GM19025 (cell line): Measurements from ENCODE around the gene TMEM123.

Experiments
- ATAC-seq: cut with Tn5 transposase; IDR thresholded peaks from one replicate; pipeline ENCODE4 v1.9.1; 2021; ENCODE audit warnings: mild to moderate bottlenecking, low read depth, moderate library complexity; ENCODE audit not compliant: unreplicated experiment

TMEM123 gene, protein sequence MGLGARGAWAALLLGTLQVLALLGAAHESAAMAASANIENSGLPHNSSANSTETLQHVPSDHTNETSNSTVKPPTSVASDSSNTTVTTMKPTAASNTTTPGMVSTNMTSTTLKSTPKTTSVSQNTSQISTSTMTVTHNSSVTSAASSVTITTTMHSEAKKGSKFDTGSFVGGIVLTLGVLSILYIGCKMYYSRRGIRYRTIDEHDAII

DNA sequence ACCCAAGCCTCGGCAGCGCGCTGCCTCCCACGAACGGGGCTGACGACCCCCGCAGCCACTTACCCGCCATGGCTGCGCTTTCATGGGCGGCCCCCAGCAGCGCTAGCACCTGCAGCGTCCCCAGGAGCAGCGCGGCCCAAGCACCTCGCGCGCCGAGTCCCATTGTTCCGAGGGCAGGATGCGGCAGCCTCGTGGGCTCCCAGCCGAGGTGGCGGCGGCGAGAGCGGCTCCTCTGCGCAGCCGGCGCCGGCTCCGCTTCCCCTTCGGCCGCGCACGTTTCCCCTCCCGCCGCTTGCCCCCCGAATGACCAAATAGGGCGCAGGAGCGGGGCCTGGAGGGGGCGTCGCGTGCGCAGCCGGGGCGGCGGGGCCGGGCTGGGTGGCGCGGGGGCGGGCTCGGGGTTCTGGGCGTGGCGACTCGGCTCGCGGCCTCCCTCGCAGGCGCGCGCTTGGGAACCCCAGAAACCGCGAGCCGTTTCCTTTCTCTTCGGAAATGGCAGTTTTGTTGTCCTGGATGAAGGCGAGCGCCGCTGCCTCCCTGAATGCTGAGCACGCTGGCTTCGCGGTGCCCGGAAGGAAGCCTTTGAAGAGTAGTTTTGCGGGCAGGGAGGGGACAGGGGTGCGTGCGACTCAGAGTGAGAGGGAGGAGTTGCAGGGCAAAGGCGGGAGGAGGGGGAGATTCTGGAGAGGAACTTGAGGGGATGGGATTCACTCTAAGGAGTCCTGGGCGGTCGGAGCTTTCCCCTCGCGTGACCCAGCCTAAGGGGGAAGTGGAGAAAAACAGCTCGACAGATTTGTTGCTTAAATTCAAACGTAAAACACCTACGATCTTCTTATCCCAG is at the start of gene TMEM123:
Gene TMEM123, minus strand, starts transcription at position 305 of the 841 bp plus-strand sequence. Its CDS starts 142 bp downstream, at position 163.
- ATAC-seq = peak; percentile 61

DNA sequence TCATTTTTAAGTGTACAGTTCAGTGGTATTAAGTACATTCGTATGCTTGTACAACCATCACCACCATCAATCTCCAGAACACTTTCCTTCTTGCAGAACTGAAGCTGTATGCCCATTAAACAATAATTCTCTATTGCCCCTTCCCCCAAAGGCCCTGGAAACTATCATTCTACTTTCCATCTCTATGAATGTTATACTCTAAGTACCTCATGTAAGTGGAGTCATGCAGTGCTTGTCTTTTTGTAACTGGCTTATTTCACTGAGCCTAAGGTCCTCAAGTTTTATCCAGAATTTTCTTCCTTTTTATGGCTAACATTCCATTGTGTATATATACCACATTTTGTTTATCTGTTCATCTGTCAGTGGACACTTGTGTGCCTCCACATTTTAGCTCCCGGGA is 48.3 kb upstream of the TMEM123 start:
- no peak for ATAC-seq

DNA sequence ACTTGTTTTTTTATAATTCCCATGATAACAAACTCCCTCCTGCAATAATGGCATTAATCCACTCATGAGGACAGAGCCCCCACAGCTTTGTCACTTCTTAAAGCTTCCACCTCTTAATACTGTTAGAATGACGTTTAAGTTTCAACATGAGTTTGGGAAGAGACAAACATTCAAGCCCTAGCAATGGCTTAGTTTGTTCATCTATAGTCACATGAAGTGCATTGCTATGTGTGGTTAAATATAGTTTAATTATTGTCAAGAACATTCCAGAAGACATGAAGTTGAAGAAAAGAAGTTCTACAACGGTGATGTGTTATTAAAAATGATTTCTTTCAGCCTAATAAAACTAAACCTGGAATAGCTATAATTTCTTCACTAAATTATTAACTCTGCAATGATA is 47.4 kb upstream of the TMEM123 start:
- no peak for ATAC-seq

DNA sequence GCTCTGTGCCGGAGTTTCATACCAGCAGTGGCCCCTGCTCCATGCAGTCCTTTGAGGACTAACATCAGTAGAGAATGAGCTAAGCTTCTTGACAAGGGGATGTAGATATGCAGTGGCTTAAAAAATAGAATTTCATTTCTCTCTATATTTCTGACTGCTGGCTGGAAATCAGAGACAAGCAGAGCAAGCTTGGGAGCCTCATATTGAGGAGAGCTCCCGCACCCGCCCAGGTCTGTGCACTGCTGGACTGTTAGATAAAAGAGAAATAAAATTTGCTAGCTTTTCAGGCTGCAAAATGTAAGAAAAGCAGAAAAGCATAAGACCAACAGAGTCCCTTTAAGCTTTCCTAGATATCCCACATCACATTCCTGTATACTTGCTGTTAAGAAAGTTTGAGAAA is 46.6 kb upstream of the TMEM123 start:
- no peak for ATAC-seq

- no peak for ATAC-seq
Observed at GRCh38 chr11:102497061-102497460, 44.5 kb upstream of the TMEM123 start.

DNA sequence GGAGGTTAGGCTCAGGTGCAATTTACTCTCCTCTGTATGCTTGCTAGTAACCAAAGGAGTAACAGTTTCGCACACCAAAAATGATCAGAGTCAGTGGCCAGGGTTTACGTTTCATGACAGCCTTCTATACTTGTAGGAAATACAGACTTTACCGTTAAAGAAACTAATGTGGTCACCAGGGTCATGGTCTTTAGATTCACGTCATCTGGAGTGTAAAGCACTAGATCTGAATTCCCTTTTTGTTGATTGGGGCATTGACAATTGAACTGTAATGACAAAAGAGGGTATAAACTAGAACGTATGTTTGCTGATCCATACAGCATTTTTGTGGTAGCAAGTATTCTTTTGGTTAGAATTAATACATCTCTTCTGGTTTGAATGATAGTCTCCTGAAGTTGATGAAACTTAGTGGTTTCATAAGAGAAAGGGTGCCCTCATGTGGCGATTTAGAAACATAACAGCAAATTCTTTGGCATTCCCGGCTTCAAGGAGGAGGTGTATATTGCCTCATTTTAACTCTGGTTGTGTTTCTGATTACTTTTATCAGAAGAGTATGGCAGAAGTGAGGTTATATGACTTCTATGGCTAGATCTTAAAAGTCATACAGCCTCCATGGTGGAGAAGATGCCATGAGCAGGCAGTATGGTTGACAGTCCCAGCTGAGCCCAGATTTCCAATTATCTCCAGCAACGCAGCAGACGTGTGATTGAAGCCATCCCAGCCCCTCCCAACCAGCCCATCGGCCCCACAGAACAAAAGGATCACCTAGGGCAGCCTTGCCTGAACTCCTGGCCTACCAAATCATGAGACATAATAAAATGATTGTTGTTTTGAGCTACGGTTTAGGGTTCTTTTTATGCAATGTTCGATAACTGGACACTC is 42.8 kb upstream of the TMEM123 start:
- ATAC-seq = peak; percentile 63

- no peak for ATAC-seq
Observed at GRCh38 chr11:102494216-102494615, 41.7 kb upstream of the TMEM123 start.

- no peak for ATAC-seq
Observed at GRCh38 chr11:102493524-102493923, 41.0 kb upstream of the TMEM123 start.

GRCh38 chr11:102491969-102492368 is 39.4 kb upstream of the TMEM123 start:
- ATAC-seq = no peak

GRCh38 chr11:102489186-102490145 is 36.9 kb upstream of the TMEM123 start:
- no peak for ATAC-seq

DNA sequence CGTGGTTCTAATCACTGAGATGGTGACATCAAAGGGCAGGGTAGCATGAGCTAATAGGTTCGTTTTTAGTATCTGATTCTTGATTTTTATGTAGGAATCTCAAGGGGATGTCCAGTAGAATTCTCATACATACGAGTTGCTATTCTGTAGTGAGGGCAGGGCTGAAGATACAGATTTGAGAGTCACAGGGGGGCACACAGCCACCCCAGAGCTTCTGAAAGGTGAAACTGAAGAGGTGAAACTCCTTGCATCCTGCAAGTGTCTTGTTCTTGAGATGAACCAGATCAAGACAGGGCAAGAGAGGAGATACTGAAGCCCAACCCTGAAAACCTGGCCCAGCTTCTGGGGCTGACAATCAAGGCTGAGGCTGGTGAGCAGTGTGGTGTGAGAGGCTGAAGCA is 35.6 kb upstream of the TMEM123 start:
- peak; percentile 79 for ATAC-seq

DNA sequence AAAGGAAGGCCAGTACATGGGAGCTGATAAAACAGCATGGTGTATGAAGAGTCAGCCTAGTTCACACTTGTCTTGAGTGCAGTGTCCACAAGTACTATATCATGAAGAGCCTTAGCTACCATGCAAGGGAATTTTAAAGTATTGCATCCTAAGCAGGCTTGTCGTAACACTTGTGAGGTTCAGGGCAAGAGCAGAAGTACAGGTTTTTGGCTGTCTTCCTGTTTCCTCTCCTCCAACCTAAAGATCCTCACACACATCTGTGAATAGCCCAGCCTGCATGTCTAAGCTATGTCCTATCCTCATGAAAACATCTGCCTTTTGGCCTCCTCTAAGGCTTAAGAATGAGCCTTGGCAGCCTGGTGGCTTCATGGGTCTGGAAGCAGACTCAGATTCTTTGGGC is 34.6 kb upstream of the TMEM123 start:
- no peak for ATAC-seq

DNA sequence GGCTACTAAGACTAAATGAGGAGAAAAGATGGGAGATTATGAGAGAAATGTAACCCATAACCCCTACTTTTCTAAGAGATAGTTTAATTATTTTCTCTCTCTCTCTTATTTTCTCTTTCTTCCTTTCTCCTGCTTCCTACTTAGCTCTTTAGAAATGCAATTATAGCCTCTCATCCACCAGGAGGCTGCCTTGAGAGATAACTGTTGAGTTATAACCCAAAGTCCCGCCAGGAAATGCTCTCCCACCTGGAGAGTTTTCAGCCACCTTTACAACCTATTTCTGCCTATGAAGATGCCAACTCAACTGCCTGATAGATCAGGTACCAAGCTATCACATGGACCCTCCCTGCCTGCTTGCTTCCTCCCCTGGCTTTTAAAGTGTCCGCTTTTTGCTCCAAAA is 34.0 kb upstream of the TMEM123 start:
- no peak for ATAC-seq

DNA sequence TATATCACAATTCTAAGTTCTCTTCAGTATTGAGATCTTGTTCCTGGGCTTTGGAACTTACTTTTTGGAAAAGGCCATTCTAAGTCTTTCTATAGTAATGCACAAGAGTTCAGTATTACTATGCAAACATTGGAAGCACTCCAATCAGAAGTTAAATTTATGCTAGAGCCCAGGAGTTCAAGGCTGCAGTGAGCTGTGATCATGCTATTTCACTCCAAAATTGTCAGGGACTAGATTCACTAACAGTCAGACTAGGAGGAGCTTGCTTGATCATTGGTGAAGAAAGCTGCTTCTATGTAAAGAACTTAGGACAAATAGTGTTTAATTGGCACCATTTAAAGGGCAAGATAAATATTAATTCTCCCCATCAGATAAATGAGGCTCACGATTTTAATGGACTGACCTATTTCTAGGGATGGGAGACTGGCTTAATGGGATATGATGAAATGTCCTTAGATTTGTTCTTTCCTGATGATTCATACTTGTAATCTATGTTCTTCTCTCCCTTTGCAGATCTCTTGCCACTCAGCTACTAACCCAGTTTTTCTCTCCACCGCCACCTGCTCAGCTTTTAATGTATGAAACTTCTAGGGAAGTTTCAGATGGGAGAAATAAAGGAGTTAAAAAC is 32.6 kb upstream of the TMEM123 start:
- no peak for ATAC-seq

DNA sequence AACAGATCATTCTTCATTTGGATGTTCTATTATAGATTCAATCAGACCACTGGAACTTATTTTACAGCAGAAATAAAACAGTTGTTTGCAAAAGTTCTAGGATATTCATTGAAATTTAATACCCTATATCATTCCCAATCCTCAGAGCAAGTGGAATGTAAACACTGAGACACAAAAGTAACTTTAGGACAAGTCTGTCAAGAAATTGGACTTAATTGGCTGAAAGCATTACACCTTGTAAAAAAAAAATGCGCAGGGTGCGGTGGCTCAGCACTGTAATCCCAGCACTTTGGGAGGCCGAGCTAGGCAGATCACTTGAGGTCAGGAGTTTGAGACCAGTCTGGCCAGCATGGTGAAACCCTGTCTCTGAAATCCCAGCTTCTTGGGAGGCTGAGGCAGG is 29.9 kb upstream of the TMEM123 start:
- no peak for ATAC-seq

- ATAC-seq = no peak
Observed at GRCh38 chr11:102479733-102480132, 27.2 kb upstream of the TMEM123 start.

DNA sequence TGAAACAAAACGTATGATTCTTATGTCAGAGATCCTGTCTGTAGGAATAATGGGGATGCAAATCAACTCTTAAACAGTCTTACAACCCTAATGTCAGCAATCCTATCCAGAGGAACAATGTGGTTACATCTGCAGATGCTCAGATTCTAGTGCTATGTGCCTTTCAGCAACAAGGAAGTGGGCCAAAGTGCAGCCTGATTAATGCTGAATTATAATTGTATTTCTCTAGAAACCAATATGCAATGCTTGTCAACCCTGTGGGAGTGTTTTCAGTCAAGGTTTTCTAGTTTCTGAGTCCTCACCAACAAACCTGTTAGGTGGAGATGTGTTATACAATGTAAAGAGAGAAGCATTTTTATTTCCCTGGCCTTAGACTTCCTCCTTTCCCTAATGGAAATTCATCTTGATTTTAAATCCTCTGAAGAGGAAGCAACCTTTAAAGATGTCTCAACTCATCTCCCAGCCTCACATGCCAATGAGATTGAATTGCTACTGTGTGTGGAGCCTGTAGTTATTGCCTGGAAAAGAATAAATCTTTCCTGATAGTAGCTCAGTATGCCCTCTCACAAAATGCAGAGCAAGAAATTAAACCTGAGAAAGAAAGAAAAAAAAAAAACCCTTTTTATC is 26.2 kb upstream of the TMEM123 start:
- ATAC-seq = no peak

DNA sequence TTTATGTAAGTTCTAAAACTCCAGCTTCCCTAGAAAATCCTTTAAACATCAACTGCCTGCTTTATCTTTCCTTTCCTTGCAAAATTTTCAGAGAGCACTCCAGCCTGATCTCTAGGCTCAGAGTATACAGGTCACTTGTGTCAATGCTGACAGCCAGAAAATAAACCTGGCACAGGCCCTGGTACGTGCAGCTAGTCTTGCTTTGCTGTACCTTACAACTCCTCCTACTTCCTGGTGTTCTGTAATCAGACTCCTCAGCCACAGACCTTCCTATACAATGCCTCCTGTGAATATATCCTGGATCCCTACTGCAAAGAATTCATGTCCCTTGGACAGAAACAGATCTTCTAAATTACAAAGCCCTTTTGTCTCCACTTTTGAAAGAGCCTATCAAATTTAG is 24.2 kb upstream of the TMEM123 start:
- ATAC-seq = no peak

DNA sequence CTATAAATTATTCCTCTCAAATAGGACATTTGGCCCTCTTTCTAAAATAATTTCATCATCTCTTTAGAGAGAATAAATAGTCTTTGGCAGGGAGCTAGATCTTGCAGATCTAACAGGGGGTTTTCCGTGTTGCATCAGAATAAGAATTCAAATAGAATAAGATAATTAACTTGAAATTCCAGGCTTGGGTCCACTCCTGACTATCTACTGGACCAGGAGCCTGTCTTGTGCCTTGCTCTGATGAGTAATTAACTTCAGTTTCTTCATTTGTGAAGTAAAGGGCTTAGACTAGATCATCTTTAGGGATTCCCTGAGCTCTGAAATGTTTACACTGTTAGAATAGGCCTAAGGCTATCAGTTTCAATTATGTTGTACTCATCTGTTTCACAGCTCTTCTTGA is 23.5 kb upstream of the TMEM123 start:
- no peak for ATAC-seq
